ENCODE results near the gene CYP1A2.

Gene CYP1A2

GRCh38 chr15:74775132-74775562 lies 26.5 kb downstream of the CYP1A2 start:
- Histone ChIP-seq H3K4me2 (ENCODE audit: low read depth, low read length) (peak overlapping the region; percentile 70), H3K4me1 (ENCODE audit: low read length) (peaks cover 83% of the 10 kb centered on the region)

GRCh38 chr15:74775894-74776293 lies 27.2 kb downstream of the CYP1A2 start:
- H3K36me3 ChIP-seq (replicated peaks; ENCODE audit: insufficient read depth, low read length), result no peaks in the 10 kb centered on the region
- TF ChIP-seq EZH2 (optimal IDR thresholded peaks at IDR 0.05; ENCODE audit: low read depth, low read length) (no peak), CTCF (IDR thresholded peaks at IDR 0.05; ENCODE audit: low read length) (no peak), EZH2phosphoT487 (IDR thresholded peaks at IDR 0.05; ENCODE audit: low read length) (no peak)
- peaks cover 56% of the 10 kb centered on the region for H3F3A ChIP-seq (ENCODE audit: insufficient read depth, low read length)
- H3K9me2 ChIP-seq (replicated peaks; ENCODE audit: insufficient read depth, low read length), result no peaks in the 10 kb centered on the region
- no peak for DNase-seq
- peaks cover 25% of the 10 kb centered on the region for H3K79me2 ChIP-seq (ENCODE audit: low read length)
- no peak overlapping the region for H3K9ac ChIP-seq (ENCODE audit: low read length)
- H3K9me3 ChIP-seq (replicated peaks; ENCODE audit: insufficient read depth, low read length), result no peaks in the 10 kb centered on the region
- no peak overlapping the region for H3K4me2 ChIP-seq (ENCODE audit: low read depth, low read length)
- no peak overlapping the region for H3K4me3 ChIP-seq (ENCODE audit: low read length)
- H4K20me1 ChIP-seq (ENCODE audit: insufficient read depth, low read length), result no peaks in the 10 kb centered on the region
- peaks cover 86% of the 10 kb centered on the region for H3K4me1 ChIP-seq (ENCODE audit: low read length)
- no peak overlapping the region for H2AFZ ChIP-seq (ENCODE audit: low read length)
- H3K27me3 ChIP-seq (replicated peaks; ENCODE audit: insufficient read depth, low read length), result no peaks in the 10 kb centered on the region
- peak overlapping the region; percentile 94; the same call in 1 of the 2 replicates for H3K27ac ChIP-seq (ENCODE audit: low read length)

More at GRCh38 chr15:74775132-74775562, 26.5 kb downstream of the CYP1A2 start:
- no peaks in the 10 kb centered on the region for H3K27me3 ChIP-seq (replicated peaks; ENCODE audit: insufficient read depth, low read length)
- peaks cover 49% of the 10 kb centered on the region for H3F3A ChIP-seq (ENCODE audit: insufficient read depth, low read length)
- DNase-seq, result peak; percentile 47
- TF ChIP-seq EZH2 (optimal IDR thresholded peaks at IDR 0.05; ENCODE audit: low read depth, low read length) (no peak), CTCF (IDR thresholded peaks at IDR 0.05; ENCODE audit: low read length) (no peak), EZH2phosphoT487 (IDR thresholded peaks at IDR 0.05; ENCODE audit: low read length) (no peak)
- H3K79me2 ChIP-seq (ENCODE audit: low read length), result peaks cover 19% of the 10 kb centered on the region
- no peak overlapping the region for H3K4me3 ChIP-seq (ENCODE audit: low read length)
- H2AFZ ChIP-seq (ENCODE audit: low read length), result peak overlapping the region; percentile 10; the same call in 1 of the 2 replicates
- no peaks in the 10 kb centered on the region for H3K9me2 ChIP-seq (replicated peaks; ENCODE audit: insufficient read depth, low read length)
- no peaks in the 10 kb centered on the region for H3K9me3 ChIP-seq (replicated peaks; ENCODE audit: insufficient read depth, low read length)
- no peaks in the 10 kb centered on the region for H3K36me3 ChIP-seq (replicated peaks; ENCODE audit: insufficient read depth, low read length)
- H4K20me1 ChIP-seq (ENCODE audit: insufficient read depth, low read length), result no peaks in the 10 kb centered on the region
- H3K9ac ChIP-seq (ENCODE audit: low read length), result no peak overlapping the region
- H3K27ac ChIP-seq (ENCODE audit: low read length), result peak overlapping the region; percentile 94; the same call in 1 of the 2 replicates

GRCh38 chr15:74776821-74777768 lies 28.4 kb downstream of the CYP1A2 start:
- peak; percentile 87 for DNase-seq
- H3F3A ChIP-seq (ENCODE audit: insufficient read depth, low read length), result peaks cover 65% of the 10 kb centered on the region
- no peaks in the 10 kb centered on the region for H3K27me3 ChIP-seq (replicated peaks; ENCODE audit: insufficient read depth, low read length)
- no peaks in the 10 kb centered on the region for H3K36me3 ChIP-seq (replicated peaks; ENCODE audit: insufficient read depth, low read length)
- H3K9ac ChIP-seq (ENCODE audit: low read length), result peak overlapping the region; percentile 55
- no peaks in the 10 kb centered on the region for H3K9me2 ChIP-seq (replicated peaks; ENCODE audit: insufficient read depth, low read length)
- H4K20me1 ChIP-seq (ENCODE audit: insufficient read depth, low read length), result no peaks in the 10 kb centered on the region
- peak overlapping the region; percentile 47 for H2AFZ ChIP-seq (ENCODE audit: low read length)
- H3K4me1 ChIP-seq (ENCODE audit: low read length), result peaks cover 84% of the 10 kb centered on the region
- peak overlapping the region; percentile 72 for H3K4me2 ChIP-seq (ENCODE audit: low read depth, low read length)
- H3K27ac ChIP-seq (ENCODE audit: low read length), result peak overlapping the region; percentile 94
- peak overlapping the region; percentile 25 for H3K4me3 ChIP-seq (ENCODE audit: low read length)
- H3K79me2 ChIP-seq (ENCODE audit: low read length), result peaks cover 25% of the 10 kb centered on the region
- TF ChIP-seq CTCF (IDR thresholded peaks at IDR 0.05; ENCODE audit: low read length), result no peak
- H3K9me3 ChIP-seq (replicated peaks; ENCODE audit: insufficient read depth, low read length), result no peaks in the 10 kb centered on the region
